Islet of Langerhans (tissue), 1 donor: ENCODE data around the gene VRK3.
A peak's percentile ranks its signal among the peaks of the same experiment; 100 is the strongest.
"Not testable (repeated sequence)": the region's sequence is repeated elsewhere in the genome, so short reads cannot be mapped to it uniquely, and the experiment has no call there.

Experiments
- FAIRE-seq: peaks from one replicate; lab custom pipeline; 2011; peaks lifted over from hg19 to GRCh38; lab: Jason Lieb, UNC

Gene VRK3, protein sequence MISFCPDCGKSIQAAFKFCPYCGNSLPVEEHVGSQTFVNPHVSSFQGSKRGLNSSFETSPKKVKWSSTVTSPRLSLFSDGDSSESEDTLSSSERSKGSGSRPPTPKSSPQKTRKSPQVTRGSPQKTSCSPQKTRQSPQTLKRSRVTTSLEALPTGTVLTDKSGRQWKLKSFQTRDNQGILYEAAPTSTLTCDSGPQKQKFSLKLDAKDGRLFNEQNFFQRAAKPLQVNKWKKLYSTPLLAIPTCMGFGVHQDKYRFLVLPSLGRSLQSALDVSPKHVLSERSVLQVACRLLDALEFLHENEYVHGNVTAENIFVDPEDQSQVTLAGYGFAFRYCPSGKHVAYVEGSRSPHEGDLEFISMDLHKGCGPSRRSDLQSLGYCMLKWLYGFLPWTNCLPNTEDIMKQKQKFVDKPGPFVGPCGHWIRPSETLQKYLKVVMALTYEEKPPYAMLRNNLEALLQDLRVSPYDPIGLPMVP

DNA sequence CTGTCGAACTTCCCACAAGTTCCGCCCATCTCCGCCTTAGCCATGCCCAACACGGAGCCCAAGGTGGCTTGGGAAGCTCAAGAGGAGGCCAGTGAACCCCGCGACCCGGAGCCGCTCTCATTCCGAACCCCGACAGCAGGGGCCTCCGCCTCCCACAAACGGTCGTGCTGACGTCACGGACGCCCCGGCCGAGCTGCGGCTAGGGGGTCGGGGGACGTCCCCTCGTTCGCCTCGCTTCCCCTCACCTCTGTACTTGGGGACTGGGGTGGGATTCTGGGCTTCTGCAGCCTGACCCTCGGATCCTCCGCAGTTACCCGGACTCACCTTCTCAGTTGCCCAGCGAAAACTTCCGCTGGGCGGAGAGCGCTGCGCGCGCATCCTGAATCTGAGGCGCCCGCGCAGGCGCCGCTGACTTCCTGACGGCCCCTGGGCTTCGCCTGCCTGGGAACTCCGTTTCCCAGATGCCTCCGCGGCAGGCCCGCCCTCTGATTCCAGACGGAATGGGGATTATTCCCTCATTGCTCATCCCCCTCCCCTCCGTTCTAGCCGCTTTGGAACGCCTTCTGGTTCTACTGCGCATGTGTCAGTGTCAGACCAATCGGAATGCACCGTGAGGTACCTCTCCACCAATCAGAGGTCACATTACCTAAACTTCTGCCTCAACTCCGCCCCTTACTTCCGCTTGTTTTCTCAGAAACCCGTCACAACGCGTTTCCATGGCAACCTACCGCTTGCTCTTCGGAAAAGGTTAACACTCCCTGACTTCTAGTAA lies at the start of gene VRK3:
Gene VRK3, minus strand, starts transcription at position 351 of the 772 bp plus-strand sequence. CDS start 9,210 bp downstream, outside the sequence.
- FAIRE-seq, result peak; percentile 94

DNA sequence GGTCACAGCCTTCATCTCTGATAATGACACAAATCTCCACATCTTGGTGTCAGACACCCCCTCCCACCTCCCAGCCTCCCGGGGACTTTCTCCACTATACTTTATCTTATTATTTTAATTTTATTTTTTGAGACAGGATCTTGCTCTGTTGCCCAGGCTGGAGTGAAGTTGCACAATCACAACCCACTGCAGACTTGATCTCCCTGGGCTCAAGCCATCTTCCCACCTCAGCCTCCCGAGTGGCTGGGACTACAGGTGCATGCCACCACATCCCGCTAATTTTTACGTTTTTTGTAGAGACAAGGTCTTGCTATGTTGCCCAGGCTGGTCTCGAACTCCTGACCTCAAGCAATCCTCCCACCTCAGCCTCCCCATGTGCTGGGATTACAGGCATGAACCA lies 43.2 kb upstream of the VRK3 start:
- FAIRE-seq, result not testable (repeated sequence)

DNA sequence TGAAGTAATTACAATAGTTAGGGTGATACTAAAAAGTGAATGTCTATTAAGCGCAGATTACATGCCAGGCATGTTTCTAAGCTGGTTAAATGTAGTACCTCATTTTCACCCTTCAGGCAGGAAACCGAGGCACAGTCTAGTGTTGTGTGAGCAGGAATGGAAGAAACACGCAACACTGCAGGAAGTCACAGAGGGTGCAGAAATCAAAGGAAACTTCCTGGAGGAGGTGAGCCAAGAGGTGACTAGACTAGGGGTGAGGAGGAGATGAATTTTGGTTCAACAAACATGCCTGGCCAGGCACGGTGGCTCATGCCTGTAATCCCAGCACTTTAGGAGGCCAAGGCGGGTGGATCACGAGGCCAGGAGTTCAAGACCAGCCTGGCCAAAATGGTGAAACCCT lies 42.4 kb upstream of the VRK3 start:
- FAIRE-seq, result no peak

DNA sequence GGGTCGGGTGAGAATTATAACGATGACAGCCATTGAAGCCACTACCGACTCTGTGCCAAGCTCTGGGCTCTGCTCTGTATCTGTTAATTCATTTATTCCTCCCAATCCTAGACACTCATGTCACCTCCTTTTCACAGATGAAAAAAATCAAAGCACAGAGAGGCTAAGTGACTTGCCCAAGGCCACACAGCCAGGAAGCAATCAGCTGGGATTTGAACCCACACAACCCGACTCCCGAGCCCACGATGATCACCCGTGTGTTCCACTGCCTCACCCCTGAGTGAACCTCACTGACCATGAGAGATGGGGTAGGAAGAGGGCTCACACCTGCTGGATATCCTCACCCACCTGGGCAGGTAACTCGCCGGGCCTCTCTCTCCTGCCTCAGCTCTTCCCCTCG lies 40.8 kb upstream of the VRK3 start:
- no peak for FAIRE-seq

DNA sequence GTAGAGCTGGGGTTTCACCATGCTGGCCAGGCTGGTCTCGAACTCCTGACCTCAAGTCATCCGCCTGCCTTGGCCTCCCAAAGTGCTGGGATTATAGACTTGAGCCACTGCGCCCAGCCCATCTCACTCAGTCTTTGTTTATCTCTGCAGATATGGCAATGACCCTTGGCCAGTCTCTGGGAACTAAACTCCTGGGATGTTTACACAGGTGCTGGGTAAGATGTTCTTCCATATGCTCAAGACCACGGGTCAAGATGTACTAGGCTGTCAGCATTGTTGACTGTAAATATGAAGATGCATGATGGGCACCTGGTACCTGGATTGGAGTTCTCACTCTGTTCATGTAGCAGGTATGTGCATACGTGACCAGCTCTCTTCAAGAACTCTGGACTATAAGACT lies 36.5 kb upstream of the VRK3 start:
- no peak for FAIRE-seq

DNA sequence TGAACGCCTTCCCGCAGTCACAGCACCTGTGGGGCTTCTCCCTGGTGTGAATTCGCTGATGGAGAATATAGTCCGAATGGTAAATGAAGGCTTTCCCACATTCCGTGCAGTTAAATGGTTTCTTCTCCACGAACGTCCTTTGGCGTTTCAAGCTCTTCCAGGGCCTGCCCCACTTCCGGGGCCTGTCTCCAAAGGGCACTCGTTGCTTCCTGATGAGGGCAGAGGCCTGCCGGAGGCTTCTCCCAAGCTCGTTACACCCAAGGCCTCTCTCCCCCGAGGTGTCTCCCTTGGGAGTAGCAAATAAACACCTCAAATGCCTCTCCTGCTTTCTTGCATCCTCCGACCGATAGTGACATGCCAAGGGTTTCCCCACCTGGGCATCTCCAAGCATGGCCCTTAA lies 34.9 kb upstream of the VRK3 start:
- FAIRE-seq, result no peak

DNA sequence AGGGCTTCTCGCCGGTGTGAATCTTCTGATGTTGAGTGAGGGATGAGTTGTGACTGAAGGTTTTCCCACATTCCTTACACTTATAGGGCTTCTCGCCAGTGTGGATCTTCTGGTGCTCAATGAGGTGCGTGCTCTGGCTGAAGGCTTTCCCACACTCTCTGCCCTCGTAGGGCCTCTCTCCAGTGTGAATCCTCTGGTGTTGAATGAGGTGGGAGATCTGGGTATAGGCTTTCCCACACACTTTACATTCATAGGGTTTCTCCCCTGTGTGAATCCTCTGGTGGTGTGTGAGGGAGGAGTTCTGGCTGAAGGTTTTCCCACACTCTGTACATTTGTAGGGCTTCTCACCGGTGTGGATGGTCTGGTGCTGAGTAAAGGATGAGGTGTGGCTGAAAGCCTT lies 33.9 kb upstream of the VRK3 start:
- FAIRE-seq, result no peak

DNA sequence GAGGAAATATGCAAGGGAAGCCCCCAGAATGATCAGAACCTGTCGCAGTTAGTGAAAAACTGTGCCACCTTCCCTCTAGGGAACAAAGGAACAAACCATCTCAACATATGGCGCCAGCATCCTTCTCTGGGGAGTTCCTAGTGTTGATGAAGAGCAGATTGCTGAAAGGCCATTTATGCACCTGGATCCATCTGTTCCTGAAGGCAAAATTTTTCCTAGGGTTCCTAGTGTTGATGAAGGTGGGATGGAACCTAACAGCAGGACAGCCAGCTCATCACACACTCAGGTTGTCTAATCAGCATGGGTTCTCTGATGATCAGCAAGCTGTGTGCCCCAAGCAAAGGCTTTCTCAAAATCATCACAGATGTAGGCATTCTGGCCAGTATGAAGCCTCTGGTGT lies 33.3 kb upstream of the VRK3 start:
- FAIRE-seq, result no peak

DNA sequence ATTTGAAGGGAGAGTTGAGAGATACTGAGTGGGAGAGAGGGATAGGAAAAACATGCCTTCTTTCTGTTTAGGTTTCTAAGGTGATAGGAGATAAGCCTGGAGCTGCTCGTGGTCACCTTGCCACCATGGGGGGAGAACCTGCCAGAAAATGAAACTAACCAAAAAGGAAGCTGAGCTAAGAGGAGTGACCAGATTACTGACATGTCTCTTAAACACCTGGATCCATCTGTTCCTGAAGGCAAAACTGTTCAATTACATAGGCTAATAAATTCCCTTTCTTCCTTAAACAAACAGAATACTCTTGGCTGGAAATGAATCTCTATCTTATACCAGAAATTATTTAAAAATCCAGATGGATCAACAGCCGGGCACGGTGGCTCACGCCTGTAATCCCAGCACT lies 27.9 kb upstream of the VRK3 start:
- FAIRE-seq, result no peak

DNA sequence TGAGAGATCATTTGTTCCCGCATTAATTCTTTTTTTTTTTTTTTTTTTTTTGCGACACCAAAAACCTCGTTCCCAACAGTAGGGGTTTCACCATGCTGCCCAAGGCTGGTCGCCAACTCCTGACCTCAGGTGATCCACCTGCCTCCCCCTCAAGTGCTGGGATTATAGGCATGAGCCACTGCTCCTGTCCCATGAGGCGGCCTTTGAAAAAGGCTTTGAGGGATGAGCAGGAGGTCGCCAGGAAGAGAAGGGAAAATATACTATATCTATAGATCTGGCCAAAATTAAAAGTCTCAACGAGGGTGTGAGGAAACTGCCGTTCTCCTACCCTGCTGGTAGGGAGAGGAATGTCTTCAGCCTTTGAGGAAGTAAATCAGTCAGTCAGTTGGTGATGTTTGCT lies 26.8 kb upstream of the VRK3 start:
- FAIRE-seq, result no peak

DNA sequence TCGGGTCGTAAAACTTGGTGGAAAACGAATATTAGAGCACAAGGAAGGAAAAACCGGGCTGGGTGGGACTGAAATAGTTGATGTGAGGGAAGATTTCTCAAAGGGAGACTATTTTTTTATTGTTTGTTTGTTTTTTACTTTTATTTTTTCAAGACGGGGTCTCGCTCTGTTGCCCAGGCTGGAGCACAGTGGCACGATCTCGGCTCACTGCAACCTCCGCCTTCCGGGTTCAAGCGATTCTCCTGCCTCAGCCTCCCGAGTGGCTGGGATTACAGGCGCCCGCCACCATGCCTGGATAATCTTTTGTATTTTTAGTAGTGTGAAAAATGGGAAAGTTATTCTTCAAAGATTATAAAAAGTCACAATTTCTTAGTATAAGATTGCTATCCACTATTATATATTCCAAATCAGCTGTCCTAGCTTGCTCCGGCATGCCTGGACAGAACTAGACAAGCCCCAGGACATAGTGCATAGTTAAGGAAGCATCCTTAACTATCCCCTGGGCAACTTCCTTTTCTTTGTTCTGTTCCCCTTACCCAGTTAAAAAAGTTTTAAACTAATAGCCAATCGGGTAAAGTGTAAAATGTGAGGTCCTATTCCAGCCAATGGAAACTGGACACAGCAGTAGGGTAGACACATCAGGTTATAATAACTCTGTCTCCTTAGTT lies 26.2 kb upstream of the VRK3 start:
- not testable (repeated sequence) for FAIRE-seq

DNA sequence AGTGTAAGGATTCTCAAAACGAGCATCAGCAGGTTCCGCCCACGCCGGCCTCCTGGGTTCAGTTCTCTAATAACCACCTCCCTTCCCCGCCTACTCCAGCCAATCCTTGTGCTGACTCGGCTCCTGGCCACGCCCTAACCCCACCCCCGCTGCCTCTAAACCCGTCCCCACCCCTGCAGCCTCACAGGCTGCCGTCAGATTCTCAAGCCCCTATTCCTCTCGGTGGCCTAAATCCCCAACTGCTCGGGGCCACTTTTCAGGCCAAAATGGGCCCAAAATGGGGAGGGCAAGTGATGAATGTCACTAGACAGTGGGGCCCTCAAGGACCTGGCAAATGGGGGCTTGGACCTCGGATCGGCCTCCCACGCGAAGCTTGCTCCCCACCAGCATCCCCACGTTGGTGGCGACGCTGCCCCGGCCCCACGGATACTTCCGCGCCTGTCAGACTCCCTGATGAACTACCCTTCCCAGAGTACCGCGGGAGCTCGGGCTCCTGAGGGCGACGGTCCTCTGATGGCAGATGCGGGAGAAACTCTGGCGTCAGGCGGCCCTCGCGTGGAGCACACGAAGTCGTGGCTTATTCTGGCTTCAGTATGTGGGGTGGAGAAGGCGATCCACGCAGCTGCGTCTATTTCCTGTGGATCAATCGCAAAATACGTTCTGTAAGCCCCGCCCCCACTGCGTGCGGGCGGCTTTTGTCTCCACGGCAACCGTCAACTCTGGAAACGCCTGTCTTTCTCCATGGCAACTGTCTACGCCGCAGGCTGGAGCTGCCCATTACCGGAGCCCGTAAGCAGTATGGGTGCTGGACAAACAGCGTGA lies 25.4 kb upstream of the VRK3 start:
- FAIRE-seq, result no peak

DNA sequence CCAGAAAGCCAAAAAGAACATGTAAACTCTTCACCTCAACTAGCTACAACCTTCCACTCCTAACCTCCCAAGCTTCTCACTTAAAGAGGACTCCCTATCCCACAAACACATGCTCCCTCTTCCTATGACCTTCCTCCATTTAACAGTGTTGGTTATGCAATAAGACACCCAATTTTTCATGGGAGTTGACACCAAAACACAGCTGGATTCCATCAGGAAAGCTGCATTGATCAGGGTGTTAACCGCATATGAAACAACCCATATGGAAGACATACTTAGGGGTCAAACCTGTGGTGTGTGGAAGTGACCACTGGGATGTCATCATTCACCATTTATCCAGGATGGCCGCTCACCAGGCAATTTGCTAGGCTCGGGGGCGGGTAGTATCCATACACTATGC lies 22.5 kb upstream of the VRK3 start:
- FAIRE-seq, result no peak

DNA sequence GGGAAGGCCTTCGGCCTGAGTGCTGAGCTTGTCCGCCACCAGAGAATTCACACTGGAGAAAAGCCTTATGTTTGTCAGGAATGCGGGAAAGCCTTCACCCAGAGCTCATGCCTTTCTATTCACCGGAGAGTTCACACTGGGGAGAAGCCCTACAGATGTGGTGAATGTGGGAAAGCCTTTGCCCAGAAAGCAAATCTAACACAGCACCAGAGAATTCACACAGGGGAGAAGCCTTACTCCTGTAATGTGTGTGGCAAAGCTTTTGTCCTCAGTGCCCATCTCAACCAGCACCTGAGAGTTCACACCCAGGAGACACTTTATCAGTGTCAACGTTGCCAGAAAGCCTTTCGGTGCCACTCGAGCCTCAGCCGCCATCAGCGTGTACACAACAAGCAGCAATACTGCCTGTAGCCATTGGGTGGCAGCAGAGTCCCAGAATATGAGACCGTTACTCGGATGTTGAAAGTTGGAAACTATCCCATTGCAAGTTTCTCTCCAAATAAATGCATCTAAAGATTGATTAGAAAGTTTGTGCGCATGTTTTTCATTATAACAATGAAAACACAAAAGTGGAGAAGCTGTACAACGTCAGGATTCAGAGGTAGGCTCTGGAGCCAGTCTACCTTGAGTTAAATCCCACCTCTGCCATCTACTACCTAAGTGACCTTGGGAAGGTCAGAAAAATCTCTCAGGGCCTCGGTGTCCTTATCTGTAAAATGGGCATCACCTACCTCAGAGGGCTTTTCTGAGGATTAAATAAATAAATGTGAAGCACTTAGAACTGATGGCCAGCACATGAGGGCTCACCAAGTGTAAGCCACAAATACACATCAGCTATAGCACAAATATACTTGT lies 21.7 kb upstream of the VRK3 start:
- no peak for FAIRE-seq

DNA sequence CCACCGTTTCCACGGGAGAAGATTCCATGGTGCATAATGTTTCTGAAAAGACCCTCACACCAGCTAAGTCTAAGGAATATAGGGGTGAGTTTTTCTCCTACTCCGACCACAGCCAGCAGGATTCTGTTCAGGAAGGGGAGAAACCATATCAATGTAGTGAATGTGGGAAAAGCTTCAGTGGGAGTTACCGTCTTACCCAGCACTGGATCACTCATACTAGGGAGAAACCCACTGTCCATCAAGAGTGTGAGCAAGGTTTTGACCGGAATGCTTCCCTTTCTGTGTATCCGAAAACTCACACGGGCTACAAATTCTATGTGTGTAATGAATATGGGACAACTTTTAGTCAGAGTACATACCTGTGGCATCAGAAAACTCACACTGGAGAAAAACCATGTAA lies 19.8 kb upstream of the VRK3 start:
- FAIRE-seq, result no peak

DNA sequence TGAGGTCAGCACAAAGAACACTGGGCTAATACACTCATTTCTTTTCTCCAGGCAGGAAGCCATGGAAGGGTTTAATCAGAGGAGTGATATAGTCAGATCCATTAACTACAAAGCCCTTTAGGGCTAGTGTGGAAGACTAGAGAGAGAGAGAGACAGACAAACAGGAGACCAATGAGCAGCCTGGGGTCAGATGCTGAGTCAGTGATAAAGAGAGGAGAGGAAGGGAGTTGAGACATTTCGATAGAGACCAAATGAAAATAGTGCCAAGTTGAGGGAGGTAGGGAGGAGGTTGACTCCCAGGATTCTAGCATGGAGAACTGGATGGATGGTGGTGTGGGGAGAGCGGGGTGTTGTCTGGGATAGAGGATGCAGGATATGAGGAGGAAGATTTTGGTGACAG lies 18.8 kb upstream of the VRK3 start:
- no peak for FAIRE-seq

DNA sequence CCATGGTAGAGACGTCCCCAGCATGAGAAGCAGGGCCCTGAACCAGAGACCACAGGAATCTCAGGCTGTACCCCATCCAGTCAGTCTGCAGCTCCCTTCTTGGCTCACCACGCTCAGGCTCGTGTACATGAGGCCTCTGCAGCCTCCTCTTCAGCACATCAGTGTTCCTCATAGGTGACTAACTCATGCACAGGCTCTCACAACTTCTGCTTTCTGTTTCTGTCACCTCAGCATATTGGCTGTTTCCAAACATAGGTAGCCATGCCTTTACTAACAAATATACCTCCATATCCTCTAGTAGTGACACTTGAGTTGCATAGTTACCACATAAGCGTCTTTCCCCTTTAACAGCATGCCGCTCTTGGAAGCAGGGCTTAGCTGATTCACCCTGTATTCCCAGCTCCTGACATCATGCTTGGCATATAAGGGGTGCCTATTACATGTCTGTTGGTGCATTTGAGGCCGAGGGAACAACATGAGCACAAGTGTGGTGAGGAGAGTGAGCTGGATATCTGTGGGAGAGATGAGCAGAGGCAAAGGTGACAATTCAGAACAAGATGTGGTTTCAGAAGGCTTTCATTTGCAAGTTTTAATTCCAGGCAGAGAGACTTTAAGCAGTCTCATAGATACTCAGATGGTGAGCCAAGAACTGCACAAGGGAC lies 17.3 kb upstream of the VRK3 start:
- no peak for FAIRE-seq

DNA sequence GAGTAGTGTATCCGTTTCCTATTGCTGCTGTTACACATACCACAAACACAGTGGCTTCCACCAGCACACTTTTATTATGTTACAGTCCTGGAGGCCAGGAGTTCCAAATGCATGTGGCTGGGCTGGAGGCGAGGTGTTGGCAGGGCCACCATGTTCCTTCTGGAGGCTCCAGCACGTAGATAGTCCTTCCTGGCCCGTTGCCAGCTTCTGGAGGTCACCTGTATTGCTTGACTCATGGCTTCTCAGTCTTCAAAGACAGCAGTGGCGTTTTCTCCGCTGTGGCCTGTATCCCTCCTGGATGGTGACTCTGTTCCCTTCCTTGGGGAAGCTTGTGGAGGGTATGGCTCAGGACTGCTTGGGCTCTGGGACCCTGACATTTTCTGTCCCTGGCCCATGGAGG lies 15.8 kb upstream of the VRK3 start:
- no peak for FAIRE-seq

DNA sequence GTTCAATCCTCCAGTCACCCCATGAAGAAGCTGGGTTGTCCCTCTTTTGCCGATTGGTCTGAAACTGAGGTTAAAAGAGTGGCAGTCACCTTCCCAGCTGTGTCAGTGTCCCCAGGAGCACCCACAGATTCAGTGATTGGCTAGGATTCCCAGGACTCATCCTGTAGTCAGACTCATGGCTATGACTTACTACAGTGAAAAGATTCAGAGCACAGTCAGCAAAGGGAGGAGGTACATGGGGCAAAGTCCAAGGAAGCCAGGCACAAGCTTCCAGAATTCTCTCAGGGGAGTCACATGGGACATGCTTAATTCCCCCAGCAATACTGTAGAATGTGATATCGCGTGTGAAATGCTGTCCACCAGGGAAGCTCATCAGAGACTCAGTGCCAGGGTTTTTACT lies 14.8 kb upstream of the VRK3 start:
- no peak for FAIRE-seq

DNA sequence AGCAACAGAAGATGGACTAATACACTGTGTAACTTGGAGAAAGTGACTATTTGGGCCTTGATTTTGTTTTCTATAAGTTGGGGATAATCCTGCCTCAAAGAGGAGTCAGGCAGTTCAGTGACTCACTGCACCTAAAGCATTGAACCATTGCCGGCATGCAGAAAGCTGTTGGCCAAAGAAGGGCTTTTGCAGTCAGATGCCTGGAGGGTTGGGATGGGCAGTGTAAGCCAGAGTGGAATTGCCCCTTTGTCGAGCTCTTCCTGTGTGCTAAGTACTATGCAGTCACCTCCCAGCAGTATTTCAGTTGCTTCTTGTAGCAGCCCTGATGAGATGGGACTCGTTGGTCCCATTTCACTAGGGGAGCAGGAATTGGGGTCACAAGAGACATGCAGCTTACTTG lies 11.7 kb upstream of the VRK3 start:
- no peak for FAIRE-seq

DNA sequence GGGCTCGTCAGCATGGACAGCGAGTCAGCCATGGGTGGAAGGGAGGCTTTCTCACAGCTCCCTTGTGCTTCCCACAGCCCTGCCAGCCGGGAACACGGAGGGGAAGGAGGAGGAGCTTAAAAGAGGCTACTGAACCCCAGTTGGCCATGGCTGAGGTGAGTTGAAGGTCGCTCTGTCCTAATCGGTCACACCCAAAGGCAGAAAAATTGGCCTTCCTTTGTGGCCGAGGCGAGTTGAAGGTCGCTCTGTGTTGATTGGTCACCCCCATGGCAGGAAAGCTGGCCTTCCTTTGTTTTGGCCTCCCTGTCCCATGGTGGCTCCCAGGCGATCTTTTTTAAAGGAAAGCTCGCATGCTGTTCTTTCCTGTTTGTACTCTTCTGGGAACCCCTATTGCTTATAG lies 5.8 kb upstream of the VRK3 start:
- FAIRE-seq, result no peak
